ENCODE results near the gene SHROOM3.

SHROOM3 gene

GRCh38 chr4:76585272-76585671, 150.2 kb downstream of the SHROOM3 start:
- ATAC-seq = no peak
- TF ChIP-seq ZFP30 (CRISPR knock-in tag; IDR thresholded peaks at IDR 0.05) = peak; percentile 89
- TF ChIP-seq, protein P1, sequence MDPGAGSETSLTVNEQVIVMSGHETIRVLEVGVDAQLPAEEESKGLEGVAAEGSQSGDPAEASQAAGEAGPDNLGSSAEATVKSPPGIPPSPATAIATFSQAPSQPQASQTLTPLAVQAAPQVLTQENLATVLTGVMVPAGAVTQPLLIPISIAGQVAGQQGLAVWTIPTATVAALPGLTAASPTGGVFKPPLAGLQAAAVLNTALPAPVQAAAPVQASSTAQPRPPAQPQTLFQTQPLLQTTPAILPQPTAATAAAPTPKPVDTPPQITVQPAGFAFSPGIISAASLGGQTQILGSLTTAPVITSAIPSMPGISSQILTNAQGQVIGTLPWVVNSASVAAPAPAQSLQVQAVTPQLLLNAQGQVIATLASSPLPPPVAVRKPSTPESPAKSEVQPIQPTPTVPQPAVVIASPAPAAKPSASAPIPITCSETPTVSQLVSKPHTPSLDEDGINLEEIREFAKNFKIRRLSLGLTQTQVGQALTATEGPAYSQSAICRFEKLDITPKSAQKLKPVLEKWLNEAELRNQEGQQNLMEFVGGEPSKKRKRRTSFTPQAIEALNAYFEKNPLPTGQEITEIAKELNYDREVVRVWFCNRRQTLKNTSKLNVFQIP (CRISPR knock-in tag; IDR thresholded peaks at IDR 0.05; ENCODE audit: borderline replicate concordance, low read depth) = no peak

DNA sequence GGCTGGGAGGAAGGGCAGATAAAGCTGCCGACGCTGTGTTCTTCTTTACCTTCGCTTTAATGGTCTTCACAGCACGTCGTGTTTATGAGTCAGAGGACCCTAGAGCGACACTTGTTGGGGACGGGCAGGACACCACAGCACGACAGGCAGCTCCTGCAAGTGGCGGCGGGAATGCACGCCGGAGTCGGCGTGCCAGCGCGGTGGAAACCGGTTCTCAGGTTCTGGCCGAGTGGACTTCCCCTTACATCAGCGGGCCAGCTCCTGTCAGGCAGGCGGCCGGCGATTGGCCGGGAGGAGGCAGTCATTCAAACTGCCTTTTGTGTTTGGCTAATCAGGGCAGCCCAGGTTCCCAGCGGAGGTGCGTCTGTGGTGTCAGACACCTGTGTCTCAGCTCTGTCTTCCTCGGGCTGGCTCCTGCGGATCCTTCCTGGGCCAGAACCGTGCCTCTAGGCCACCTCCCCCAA, 150.9 kb downstream of the SHROOM3 start:
- ATAC-seq = no peak
- TF ChIP-seq ISL1 (CRISPR knock-in tag; IDR thresholded peaks at IDR 0.05) (no peak), ZNF70 (CRISPR knock-in tag; IDR thresholded peaks at IDR 0.05) (no peak), BACH2 (CRISPR knock-in tag; IDR thresholded peaks at IDR 0.05; ENCODE audit: borderline replicate concordance) (no peak), ZNF8 (CRISPR knock-in tag; IDR thresholded peaks at IDR 0.05) (no peak), ZFP3 (CRISPR knock-in tag; IDR thresholded peaks at IDR 0.05) (no peak), ARNTL (CRISPR knock-in tag; IDR thresholded peaks at IDR 0.05; ENCODE audit: borderline replicate concordance, low read depth) (no peak), RARB (CRISPR knock-in tag; IDR thresholded peaks at IDR 0.05) (no peak), ZC3H10 (CRISPR knock-in tag; IDR thresholded peaks at IDR 0.05) (no peak), GLIS3 (CRISPR knock-in tag; IDR thresholded peaks at IDR 0.05) (no peak), TOX (CRISPR knock-in tag; IDR thresholded peaks at IDR 0.05; ENCODE audit: borderline replicate concordance) (no peak), CREB5 (CRISPR knock-in tag; IDR thresholded peaks at IDR 0.05; ENCODE audit: low read depth) (no peak), PPARA (CRISPR knock-in tag; IDR thresholded peaks at IDR 0.05; ENCODE audit: borderline replicate concordance) (no peak), CSDC2 (CRISPR knock-in tag; IDR thresholded peaks at IDR 0.05) (no peak), OSR1 (CRISPR knock-in tag; IDR thresholded peaks at IDR 0.05) (no peak), TCF4 (CRISPR knock-in tag; IDR thresholded peaks at IDR 0.05; ENCODE audit: borderline replicate concordance) (no peak), ZNF565 (CRISPR knock-in tag; conservative IDR thresholded peaks at IDR 0.05; ENCODE audit: low read depth) (no peak)
- TF ChIP-seq, protein P1 (CRISPR knock-in tag; IDR thresholded peaks at IDR 0.05; ENCODE audit: borderline replicate concordance, low read depth) = no peak
- TF ChIP-seq, protein P2, sequence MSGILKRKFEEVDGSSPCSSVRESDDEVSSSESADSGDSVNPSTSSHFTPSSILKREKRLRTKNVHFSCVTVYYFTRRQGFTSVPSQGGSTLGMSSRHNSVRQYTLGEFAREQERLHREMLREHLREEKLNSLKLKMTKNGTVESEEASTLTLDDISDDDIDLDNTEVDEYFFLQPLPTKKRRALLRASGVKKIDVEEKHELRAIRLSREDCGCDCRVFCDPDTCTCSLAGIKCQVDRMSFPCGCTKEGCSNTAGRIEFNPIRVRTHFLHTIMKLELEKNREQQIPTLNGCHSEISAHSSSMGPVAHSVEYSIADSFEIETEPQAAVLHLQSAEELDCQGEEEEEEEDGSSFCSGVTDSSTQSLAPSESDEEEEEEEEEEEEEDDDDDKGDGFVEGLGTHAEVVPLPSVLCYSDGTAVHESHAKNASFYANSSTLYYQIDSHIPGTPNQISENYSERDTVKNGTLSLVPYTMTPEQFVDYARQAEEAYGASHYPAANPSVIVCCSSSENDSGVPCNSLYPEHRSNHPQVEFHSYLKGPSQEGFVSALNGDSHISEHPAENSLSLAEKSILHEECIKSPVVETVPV (CRISPR knock-in tag; IDR thresholded peaks at IDR 0.05) = no peak

- TF ChIP-seq ARNTL (CRISPR knock-in tag; IDR thresholded peaks at IDR 0.05; ENCODE audit: borderline replicate concordance, low read depth) (no peak), SNAI2 (CRISPR knock-in tag; IDR thresholded peaks at IDR 0.05) (no peak), BACH2 (CRISPR knock-in tag; IDR thresholded peaks at IDR 0.05; ENCODE audit: borderline replicate concordance) (no peak), RARB (CRISPR knock-in tag; IDR thresholded peaks at IDR 0.05) (no peak), PATZ1 (CRISPR knock-in tag; IDR thresholded peaks at IDR 0.05; ENCODE audit: borderline replicate concordance) (no peak)
- no peak for ATAC-seq
These were observed 153.2 kb downstream of the SHROOM3 start for GRCh38 chr4:76588274-76588673.

DNA sequence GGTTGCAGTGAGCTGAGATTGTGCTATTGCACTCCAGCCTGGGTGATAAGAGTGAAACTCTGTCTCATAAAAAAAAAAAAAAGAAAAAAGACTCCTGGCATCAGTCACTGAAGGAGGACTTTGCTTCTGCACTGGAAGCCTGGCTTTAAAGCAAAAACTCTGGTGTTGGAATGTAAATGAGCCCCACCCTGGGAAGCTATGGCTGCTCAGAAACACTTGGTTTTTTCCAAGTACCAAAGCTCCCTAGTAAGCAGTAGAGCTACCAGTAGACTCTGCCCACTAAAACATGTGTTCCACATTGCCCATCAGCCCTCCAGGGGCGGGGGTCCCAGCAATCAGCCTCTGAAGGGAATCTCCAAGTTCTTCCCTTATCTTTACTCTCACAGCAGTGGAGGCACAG, 154.4 kb downstream of the SHROOM3 start:
- peak; percentile 39; the same call in 1 of the 2 replicates for TF ChIP-seq ISL1 (CRISPR knock-in tag; IDR thresholded peaks at IDR 0.05)
- no peak for TF ChIP-seq BACH2 (CRISPR knock-in tag; IDR thresholded peaks at IDR 0.05; ENCODE audit: borderline replicate concordance)
- 0 out of 2 replicates have a peak, but pooled peaks have one; percentile 7 for TF ChIP-seq ZFP3 (CRISPR knock-in tag; IDR thresholded peaks at IDR 0.05)
- ATAC-seq = peak; percentile 43
